ENCODE results near the gene TMIGD1.
"Not testable (repeated sequence)": the region's sequence is repeated elsewhere in the genome, so short reads cannot be mapped to it uniquely, and the experiment has no call there.

TMIGD1 gene

GRCh38 chr17:30352240-30352814 is 18.5 kb upstream of the TMIGD1 start:
- no peak overlapping the region for H3K4me3 ChIP-seq (ENCODE audit: low read depth, low read length)
- H3K4me1 ChIP-seq (ENCODE audit: control insufficient read depth, insufficient read depth, low read length): peaks cover 3% of the 10 kb centered on the region
- H3K27me3 ChIP-seq (ENCODE audit: control insufficient read depth, insufficient read depth, low read length): no peaks in the 10 kb centered on the region
- H3K9ac ChIP-seq (ENCODE audit: low read depth, low read length): no peak overlapping the region
- no peaks in the 10 kb centered on the region for H3K9me3 ChIP-seq (ENCODE audit: control insufficient read depth, insufficient read depth, low read length)
- no peaks in the 10 kb centered on the region for H3K36me3 ChIP-seq (ENCODE audit: control insufficient read depth, insufficient read depth, low read length)

DNA sequence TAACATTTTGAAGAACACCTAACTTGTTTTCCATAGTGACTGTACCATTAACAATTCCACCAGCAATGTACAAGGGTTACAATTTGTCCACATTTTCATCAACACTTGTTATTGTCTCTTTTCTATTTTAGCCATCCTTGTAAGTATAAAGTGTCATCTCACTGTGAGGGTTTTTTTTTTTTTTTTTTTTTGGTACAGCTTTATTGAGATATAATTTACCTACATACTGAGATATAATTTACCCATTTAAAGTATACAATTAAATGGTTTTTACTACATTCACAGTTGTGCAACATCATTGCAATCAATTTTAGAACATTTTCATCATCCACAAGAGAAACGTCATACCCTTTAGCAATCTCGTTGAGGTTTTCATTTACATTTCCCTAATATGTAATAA is 17.9 kb upstream of the TMIGD1 start:
- H3K4me1 ChIP-seq (ENCODE audit: control insufficient read depth, insufficient read depth, low read length): peaks cover 3% of the 10 kb centered on the region
- H3K27me3 ChIP-seq (ENCODE audit: control insufficient read depth, insufficient read depth, low read length): no peaks in the 10 kb centered on the region
- H3K9ac ChIP-seq (ENCODE audit: low read depth, low read length): no peak overlapping the region
- H3K9me3 ChIP-seq (ENCODE audit: control insufficient read depth, insufficient read depth, low read length): no peaks in the 10 kb centered on the region
- no peaks in the 10 kb centered on the region for H3K36me3 ChIP-seq (ENCODE audit: control insufficient read depth, insufficient read depth, low read length)
- no peak overlapping the region for H3K4me3 ChIP-seq (ENCODE audit: low read depth, low read length)

DNA sequence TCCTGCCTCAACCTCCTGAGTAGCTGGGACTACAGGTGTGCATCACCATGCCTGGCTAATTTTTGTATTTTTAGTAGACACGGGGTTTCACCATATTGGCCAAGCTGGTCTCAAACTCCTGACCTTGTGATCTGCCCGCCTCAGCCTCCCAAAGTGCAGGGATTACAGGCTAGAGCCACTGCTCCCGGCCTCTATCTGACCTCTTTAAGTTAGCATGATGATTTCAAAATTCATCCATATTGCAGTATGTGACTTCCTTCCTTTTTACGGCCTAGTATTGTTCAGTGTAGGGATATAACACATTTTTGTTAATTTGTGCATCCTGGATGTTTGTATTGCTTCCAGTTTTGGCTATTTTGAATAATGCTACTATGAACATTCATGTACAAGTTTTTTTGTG is 17.4 kb upstream of the TMIGD1 start:
- H3K4me1 ChIP-seq (ENCODE audit: control insufficient read depth, insufficient read depth, low read length); H3K4me3 ChIP-seq (ENCODE audit: low read depth, low read length); H3K9me3 ChIP-seq (ENCODE audit: control insufficient read depth, insufficient read depth, low read length); H3K27me3 ChIP-seq (ENCODE audit: control insufficient read depth, insufficient read depth, low read length); H3K9ac ChIP-seq (ENCODE audit: low read depth, low read length); H3K36me3 ChIP-seq (ENCODE audit: control insufficient read depth, insufficient read depth, low read length): not testable (repeated sequence)

- H3K4me3 ChIP-seq (ENCODE audit: low read depth, low read length): no peak overlapping the region
- H3K36me3 ChIP-seq (ENCODE audit: control insufficient read depth, insufficient read depth, low read length): no peaks in the 10 kb centered on the region
- no peaks in the 10 kb centered on the region for H3K9me3 ChIP-seq (ENCODE audit: control insufficient read depth, insufficient read depth, low read length)
- no peak overlapping the region for H3K9ac ChIP-seq (ENCODE audit: low read depth, low read length)
- no peaks in the 10 kb centered on the region for H3K4me1 ChIP-seq (ENCODE audit: control insufficient read depth, insufficient read depth, low read length)
- no peaks in the 10 kb centered on the region for H3K27me3 ChIP-seq (ENCODE audit: control insufficient read depth, insufficient read depth, low read length)
These were observed 15.4 kb upstream of the TMIGD1 start for GRCh38 chr17:30349252-30349651.

DNA sequence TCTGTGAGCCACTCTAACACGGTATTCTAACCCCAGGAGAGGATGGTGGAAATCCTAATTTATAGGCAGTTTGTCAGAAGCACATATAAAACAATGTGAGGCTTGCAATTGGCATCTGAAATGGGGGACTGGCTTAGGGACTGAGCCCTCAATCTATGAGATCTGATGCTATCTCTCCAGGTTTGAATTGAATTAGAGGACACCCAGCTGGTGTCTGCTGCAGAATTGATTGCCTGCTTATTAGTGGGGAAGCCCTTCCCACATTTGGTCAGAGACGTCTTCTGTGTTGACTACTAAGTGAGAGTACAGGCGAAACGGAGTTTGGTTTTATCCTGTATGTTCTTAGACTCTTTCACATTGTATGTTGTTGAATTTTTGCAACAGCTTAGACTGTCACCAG is 13.6 kb upstream of the TMIGD1 start:
- Histone ChIP-seq H3K4me3 (ENCODE audit: low read depth, low read length) (no peak overlapping the region), H3K9ac (ENCODE audit: low read depth, low read length) (no peak overlapping the region), H3K9me3 (ENCODE audit: control insufficient read depth, insufficient read depth, low read length) (no peaks in the 10 kb centered on the region), H3K36me3 (ENCODE audit: control insufficient read depth, insufficient read depth, low read length) (no peaks in the 10 kb centered on the region), H3K27me3 (ENCODE audit: control insufficient read depth, insufficient read depth, low read length) (no peaks in the 10 kb centered on the region), H3K4me1 (ENCODE audit: control insufficient read depth, insufficient read depth, low read length) (no peaks in the 10 kb centered on the region)

DNA sequence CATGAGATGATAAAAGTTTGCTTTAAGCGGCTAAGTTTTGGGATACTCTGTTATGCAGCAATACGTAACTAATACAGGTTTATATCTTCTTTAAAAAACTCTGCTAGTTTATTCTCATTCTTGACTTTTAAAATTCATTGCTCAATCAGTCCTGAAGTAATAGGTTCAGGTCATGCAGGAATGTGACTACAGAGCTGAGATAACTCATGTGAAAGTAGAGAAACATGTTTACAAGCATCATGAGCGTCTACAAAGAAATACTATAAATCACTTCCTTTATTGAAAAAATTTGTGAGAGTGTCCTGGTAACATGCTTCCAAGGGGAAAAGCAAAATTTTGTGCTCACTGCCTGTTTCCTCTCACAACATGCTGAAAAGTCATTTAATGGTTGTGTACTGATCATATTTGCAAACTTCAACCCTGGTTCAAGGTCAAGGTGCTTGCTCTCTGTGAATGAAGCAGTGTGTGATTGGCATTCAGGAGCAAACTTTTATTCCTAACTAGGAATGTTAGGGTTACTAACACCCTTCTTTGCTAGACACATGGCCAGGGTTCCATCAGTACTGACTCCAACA is 12.5 kb upstream of the TMIGD1 start:
- H3K9me3 ChIP-seq (ENCODE audit: control insufficient read depth, insufficient read depth, low read length): no peaks in the 10 kb centered on the region
- H3K4me3 ChIP-seq (ENCODE audit: low read depth, low read length): no peak overlapping the region
- H3K9ac ChIP-seq (ENCODE audit: low read depth, low read length): no peak overlapping the region
- H3K36me3 ChIP-seq (ENCODE audit: control insufficient read depth, insufficient read depth, low read length): no peaks in the 10 kb centered on the region
- H3K27me3 ChIP-seq (ENCODE audit: control insufficient read depth, insufficient read depth, low read length): no peaks in the 10 kb centered on the region
- no peaks in the 10 kb centered on the region for H3K4me1 ChIP-seq (ENCODE audit: control insufficient read depth, insufficient read depth, low read length)

DNA sequence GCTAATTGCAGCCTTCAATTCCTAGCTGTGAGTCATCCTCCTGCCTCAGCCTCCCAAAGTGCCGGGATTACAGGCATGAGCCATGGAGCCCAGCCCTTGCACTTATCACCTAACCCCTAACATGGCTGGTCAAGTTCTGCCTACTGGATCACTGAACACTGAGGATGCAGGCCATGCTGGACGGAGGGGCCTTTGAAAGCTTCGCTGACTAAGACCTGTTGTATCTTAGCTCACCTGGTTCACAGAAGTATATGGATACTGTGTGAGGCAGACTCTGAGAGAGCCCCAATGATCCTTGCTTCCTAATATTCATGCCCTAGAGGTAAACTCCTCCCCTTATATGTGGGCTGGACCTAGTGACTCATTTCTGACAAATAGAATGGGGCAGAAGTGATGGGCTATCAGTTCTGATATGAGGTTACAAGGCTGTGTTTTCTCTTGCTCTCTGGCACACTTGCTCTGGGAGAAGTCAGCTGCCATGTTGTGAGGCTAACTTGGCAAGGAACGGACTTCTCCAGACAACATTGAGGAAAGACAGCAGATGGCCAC is 11.7 kb upstream of the TMIGD1 start:
- Histone ChIP-seq H3K27me3 (ENCODE audit: control insufficient read depth, insufficient read depth, low read length) (no peaks in the 10 kb centered on the region), H3K9me3 (ENCODE audit: control insufficient read depth, insufficient read depth, low read length) (no peaks in the 10 kb centered on the region), H3K9ac (ENCODE audit: low read depth, low read length) (no peak overlapping the region), H3K4me1 (ENCODE audit: control insufficient read depth, insufficient read depth, low read length) (no peaks in the 10 kb centered on the region), H3K4me3 (ENCODE audit: low read depth, low read length) (no peak overlapping the region), H3K36me3 (ENCODE audit: control insufficient read depth, insufficient read depth, low read length) (no peaks in the 10 kb centered on the region)

GRCh38 chr17:30345089-30345433 is 11.2 kb upstream of the TMIGD1 start:
- no peaks in the 10 kb centered on the region for H3K36me3 ChIP-seq (ENCODE audit: control insufficient read depth, insufficient read depth, low read length)
- no peak overlapping the region for H3K4me3 ChIP-seq (ENCODE audit: low read depth, low read length)
- H3K27me3 ChIP-seq (ENCODE audit: control insufficient read depth, insufficient read depth, low read length): no peaks in the 10 kb centered on the region
- H3K9me3 ChIP-seq (ENCODE audit: control insufficient read depth, insufficient read depth, low read length): no peaks in the 10 kb centered on the region
- H3K9ac ChIP-seq (ENCODE audit: low read depth, low read length): no peak overlapping the region
- H3K4me1 ChIP-seq (ENCODE audit: control insufficient read depth, insufficient read depth, low read length): peaks cover 4% of the 10 kb centered on the region

GRCh38 chr17:30344283-30345088 is 10.6 kb upstream of the TMIGD1 start:
- Histone ChIP-seq H3K27me3 (ENCODE audit: control insufficient read depth, insufficient read depth, low read length) (no peaks in the 10 kb centered on the region), H3K36me3 (ENCODE audit: control insufficient read depth, insufficient read depth, low read length) (no peaks in the 10 kb centered on the region), H3K4me3 (ENCODE audit: low read depth, low read length) (no peak overlapping the region), H3K9ac (ENCODE audit: low read depth, low read length) (no peak overlapping the region), H3K4me1 (ENCODE audit: control insufficient read depth, insufficient read depth, low read length) (peaks cover 4% of the 10 kb centered on the region), H3K9me3 (ENCODE audit: control insufficient read depth, insufficient read depth, low read length) (no peaks in the 10 kb centered on the region)

DNA sequence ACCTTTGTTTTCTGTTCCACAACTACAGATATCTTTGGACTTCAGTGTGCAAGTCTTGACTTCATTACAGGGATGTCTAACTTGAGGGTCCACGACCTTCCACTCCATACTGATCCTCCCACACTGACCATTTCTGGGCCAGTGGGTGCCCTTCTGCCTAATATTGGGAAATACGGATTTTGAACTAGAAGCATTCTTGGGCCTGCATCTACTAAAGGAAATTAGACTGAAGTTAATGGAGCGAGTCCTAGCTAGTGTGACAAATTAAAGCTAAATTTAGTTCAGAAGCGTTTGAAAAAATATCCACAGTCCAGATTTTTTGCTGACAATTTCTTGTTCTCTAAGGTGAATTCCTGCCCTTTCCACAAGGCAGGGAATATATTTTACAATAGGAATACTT is 9.9 kb upstream of the TMIGD1 start:
- H3K4me3 ChIP-seq (ENCODE audit: low read depth, low read length): no peak overlapping the region
- H3K4me1 ChIP-seq (ENCODE audit: control insufficient read depth, insufficient read depth, low read length): peaks cover 4% of the 10 kb centered on the region
- H3K9me3 ChIP-seq (ENCODE audit: control insufficient read depth, insufficient read depth, low read length): no peaks in the 10 kb centered on the region
- H3K27me3 ChIP-seq (ENCODE audit: control insufficient read depth, insufficient read depth, low read length): no peaks in the 10 kb centered on the region
- H3K36me3 ChIP-seq (ENCODE audit: control insufficient read depth, insufficient read depth, low read length): no peaks in the 10 kb centered on the region
- no peak overlapping the region for H3K9ac ChIP-seq (ENCODE audit: low read depth, low read length)

GRCh38 chr17:30343244-30343643 is 9.4 kb upstream of the TMIGD1 start:
- not testable (repeated sequence) for H3K9me3 ChIP-seq (ENCODE audit: control insufficient read depth, insufficient read depth, low read length); H3K4me1 ChIP-seq (ENCODE audit: control insufficient read depth, insufficient read depth, low read length); H3K36me3 ChIP-seq (ENCODE audit: control insufficient read depth, insufficient read depth, low read length); H3K4me3 ChIP-seq (ENCODE audit: low read depth, low read length); H3K9ac ChIP-seq (ENCODE audit: low read depth, low read length); H3K27me3 ChIP-seq (ENCODE audit: control insufficient read depth, insufficient read depth, low read length)

GRCh38 chr17:30341703-30342249 is 7.9 kb upstream of the TMIGD1 start:
- Histone ChIP-seq H3K4me1 (ENCODE audit: control insufficient read depth, insufficient read depth, low read length) (peaks cover 4% of the 10 kb centered on the region), H3K9ac (ENCODE audit: low read depth, low read length) (no peak overlapping the region), H3K27me3 (ENCODE audit: control insufficient read depth, insufficient read depth, low read length) (no peaks in the 10 kb centered on the region), H3K4me3 (ENCODE audit: low read depth, low read length) (no peak overlapping the region), H3K9me3 (ENCODE audit: control insufficient read depth, insufficient read depth, low read length) (no peaks in the 10 kb centered on the region), H3K36me3 (ENCODE audit: control insufficient read depth, insufficient read depth, low read length) (no peaks in the 10 kb centered on the region)

Measured in iPS-15b (cell line).